H1 (cell line): ENCODE results near the gene PKIB. TPM values are rescaled to one million over a fixed set of nuclear protein-coding genes. Genes with fewer than 3 reads are reported as not detected.

Experiments
- CTCF ChIA-PET: fragments of 300-600 bp; sonication (Branson Sonifier 250); formaldehyde crosslinking; loops from one replicate; lab custom pipeline; 2021; ENCODE audit not compliant: partially characterized antibody; lab: Charles Lee
- POLR2A ChIA-PET: fragments of 300-600 bp; sonication (Branson Sonifier 250); formaldehyde crosslinking; loops from one replicate; lab custom pipeline; 2021; ENCODE audit warnings: inconsistent platforms; ENCODE audit not compliant: partially characterized antibody; lab: Charles Lee
- DNase-seq, 2 experiments: peaks; one replicate each; pipeline versions ENCODE4 v3.0.0 to v3.0.0-alpha.2; 2010 to 2022; ENCODE audit warnings: low spot score in 2 of 2, low read depth in 1 of 2, mixed read lengths in 1 of 2
- FAIRE-seq: peaks from 2 replicates; lab custom pipeline; 2011; peaks lifted over from hg19 to GRCh38; lab: Jason Lieb, UNC
- H2AFZ ChIP-seq: 2 replicates; pipeline ENCODE4 v1.8.1; 2012; ENCODE audit warnings: low read length, inconsistent platforms
- H2AK5ac ChIP-seq: 2 replicates; pipeline ENCODE4 v1.6.1; 2013; ENCODE audit warnings: low read depth, low read length
- H2BK120ac ChIP-seq: replicated peaks from 2 replicates; pipeline ENCODE3; 2013; ENCODE audit warnings: low read depth, low read length, inconsistent platforms
- H2BK12ac ChIP-seq: 2 replicates; pipeline ENCODE4 v1.6.1; 2013; ENCODE audit warnings: low read depth, low read length
- H2BK15ac ChIP-seq: 2 replicates; pipeline ENCODE4 v1.6.1; 2013; ENCODE audit warnings: low read length
- H2BK20ac ChIP-seq: 2 replicates; pipeline ENCODE4 v1.6.1; 2013; ENCODE audit warnings: low read length
- H2BK5ac ChIP-seq: 2 replicates; pipeline ENCODE4 v1.6.1; 2013; ENCODE audit warnings: low read depth, low read length
- H3K14ac ChIP-seq: 2 replicates; pipeline ENCODE4 v1.6.1; 2013; ENCODE audit warnings: inconsistent platforms; ENCODE audit not compliant: insufficient read length
- H3K18ac ChIP-seq: 2 replicates; pipeline ENCODE4 v1.6.1; 2013; ENCODE audit warnings: low read length; ENCODE audit errors: extremely low read depth
- H3K23ac ChIP-seq: 2 replicates; pipeline ENCODE4 v1.6.1; 2013; ENCODE audit warnings: inconsistent platforms; ENCODE audit not compliant: insufficient read length
- H3K23me2 ChIP-seq: 2 replicates; pipeline ENCODE4 v1.6.1; 2013; ENCODE audit warnings: low read depth, low read length
- H3K27ac ChIP-seq: 2 replicates; pipeline ENCODE4 v1.6.1; 2011; ENCODE audit warnings: low read depth, low read length, inconsistent platforms
- H3K27me3 ChIP-seq, 4 experiments: replicated peaks in 1 of 4; 1 replicate in 1 of 4; 2 replicates in 3 of 4; pipeline versions ENCODE4 v1.6.1 to v1.8.1; 2011 to 2013; ENCODE audit warnings: low read length in 3 of 4, mild to moderate bottlenecking in 3 of 4, inconsistent platforms in 2 of 4, mixed read lengths in 2 of 4, moderate library complexity in 1 of 4; ENCODE audit not compliant: control insufficient read depth in 3 of 4, insufficient read depth in 3 of 4; ENCODE audit errors: extremely low read depth in 1 of 4
- H3K36me3 ChIP-seq, 4 experiments: 2 replicates each; pipeline versions ENCODE4 v1.6.1 to v1.8.1; 2011 to 2013; ENCODE audit warnings: mild to moderate bottlenecking in 4 of 4, low read length in 3 of 4, moderate library complexity in 2 of 4, control low read depth in 1 of 4, inconsistent platforms in 1 of 4; ENCODE audit not compliant: insufficient read depth in 4 of 4, control insufficient read depth in 2 of 4
- H3K4ac ChIP-seq: replicated peaks from 2 replicates; pipeline ENCODE3; 2013; ENCODE audit warnings: low read length, low read depth, mixed read lengths, inconsistent platforms; ENCODE audit not compliant: insufficient read length
- H3K4me1 ChIP-seq, 4 experiments: replicated peaks in 1 of 4; 1 replicate in 1 of 4; 2 replicates in 3 of 4; pipeline versions ENCODE4 v1.6.1 to v1.8.1; 2011 to 2013; ENCODE audit warnings: low read length in 3 of 4, inconsistent platforms in 2 of 4, mixed read lengths in 1 of 4; ENCODE audit not compliant: insufficient read depth in 4 of 4, control insufficient read depth in 3 of 4
- H3K4me2 ChIP-seq, 2 experiments: 2 replicates each; pipeline versions ENCODE4 v1.6.1 to v1.8.1; 2011 to 2013; ENCODE audit warnings: low read depth in 2 of 2, low read length in 2 of 2, control low read depth in 1 of 2, inconsistent platforms in 1 of 2, mild to moderate bottlenecking in 1 of 2; ENCODE audit not compliant: insufficient read depth in 1 of 2
- H3K4me3 ChIP-seq, 4 experiments: fragments of 200-600, 300-600 bp in 1 of 4; sonication (generic), shearing (Covaris generic), sonication (Bioruptor Twin) in 1 of 4; 2 replicates each; pipeline versions ENCODE4 v1.5.1 to v1.8.1; 2011 to 2016; ENCODE audit warnings: low read length in 4 of 4, low read depth in 3 of 4, control low read depth in 2 of 4, inconsistent platforms in 2 of 4, mild to moderate bottlenecking in 2 of 4, mixed read lengths in 1 of 4, moderate library complexity in 1 of 4; ENCODE audit not compliant: insufficient read depth in 2 of 4; ENCODE audit errors: extremely low read depth in 1 of 4
- H3K56ac ChIP-seq: replicated peaks from 2 replicates; pipeline ENCODE3; 2013; ENCODE audit warnings: low read depth, mild to moderate bottlenecking, mixed read lengths, low read length, inconsistent platforms; ENCODE audit not compliant: insufficient read length
- H3K79me1 ChIP-seq: 2 replicates; pipeline ENCODE4 v1.6.1; 2013; ENCODE audit warnings: low read depth, low read length, control low read depth
- H3K79me2 ChIP-seq, 2 experiments: 2 replicates each; pipeline versions ENCODE4 v1.6.1 to v1.8.1; 2012 to 2013; ENCODE audit warnings: low read length in 2 of 2, mild to moderate bottlenecking in 2 of 2, inconsistent platforms in 1 of 2; ENCODE audit not compliant: insufficient read depth in 2 of 2, control insufficient read depth in 1 of 2
- H3K9ac ChIP-seq, 4 experiments: replicated peaks in 1 of 4; 1 replicate in 1 of 4; 2 replicates in 3 of 4; pipeline versions ENCODE4 v1.6.1 to v1.8.1; 2011 to 2013; ENCODE audit warnings: low read depth in 3 of 4, low read length in 3 of 4, control low read depth in 2 of 4, mild to moderate bottlenecking in 2 of 4, moderate library complexity in 2 of 4, inconsistent platforms in 1 of 4; ENCODE audit errors: extremely low read depth in 1 of 4
- H3K9me3 ChIP-seq, 2 experiments: 2 replicates each; pipeline versions ENCODE4 v1.6.1 to v1.8.1; 2012 to 2013; ENCODE audit warnings: mild to moderate bottlenecking in 2 of 2, moderate library complexity in 2 of 2, control low read depth in 1 of 2, inconsistent platforms in 1 of 2, low read depth in 1 of 2, low read length in 1 of 2, mixed read lengths in 1 of 2; ENCODE audit not compliant: insufficient read depth in 2 of 2
- H4K20me1 ChIP-seq, 2 experiments: replicated peaks in 1 of 2; 2 replicates each; pipeline versions ENCODE3 to v1.8.1; 2011 to 2013; ENCODE audit warnings: inconsistent platforms in 2 of 2, low read length in 2 of 2, mild to moderate bottlenecking in 1 of 2; ENCODE audit not compliant: insufficient read depth in 2 of 2, control insufficient read depth in 1 of 2
- H4K5ac ChIP-seq: 2 replicates; pipeline ENCODE4 v1.6.1; 2013; ENCODE audit warnings: low read length, low read depth, mixed read lengths, inconsistent platforms; ENCODE audit not compliant: insufficient read length
- H4K8ac ChIP-seq: 2 replicates; pipeline ENCODE4 v1.8.0; 2013; ENCODE audit warnings: mild to moderate bottlenecking, moderate library complexity, low read length, inconsistent platforms; ENCODE audit not compliant: insufficient read depth; ENCODE audit errors: extremely low read depth
- H4K91ac ChIP-seq: replicated peaks from 2 replicates; pipeline ENCODE3; 2013; ENCODE audit warnings: low read length, mixed read lengths, inconsistent platforms; ENCODE audit not compliant: insufficient read length
- BACH1 ChIP-seq: IDR thresholded peaks from 2 replicates; pipeline ENCODE4 v1.6.1; 2012; ENCODE audit warnings: low read length, improper control_type of control experiment
- HDAC6 ChIP-seq: IDR thresholded peaks from one replicate; pipeline ENCODE4 v1.7.1; 2012; ENCODE audit warnings: low read depth, mild to moderate bottlenecking, inconsistent platforms, low read length, moderate library complexity
- PHF8 ChIP-seq: fragments of 200-600 bp; sonication (generic); conservative IDR thresholded peaks from 2 replicates; pipeline ENCODE4 v1.7.1; 2012; ENCODE audit warnings: low read depth, mild to moderate bottlenecking, inconsistent platforms, low read length, moderate library complexity
- POLR2AphosphoS5 ChIP-seq: IDR thresholded peaks from 2 replicates; pipeline ENCODE4 v1.6.1; 2011; ENCODE audit warnings: low read depth, low read length
- POU5F1 ChIP-seq: IDR thresholded peaks from 2 replicates; pipeline ENCODE4 v1.6.1; 2011; ENCODE audit warnings: low read depth, mild to moderate bottlenecking, low read length, moderate library complexity
- SIX5 ChIP-seq: IDR thresholded peaks from 2 replicates; pipeline ENCODE4 v1.6.1; 2011; ENCODE audit warnings: mild to moderate bottlenecking, low read depth, low read length
- SP4 ChIP-seq: IDR thresholded peaks from 2 replicates; pipeline ENCODE4 v1.6.1; 2012; ENCODE audit warnings: low read length, inconsistent platforms
- TAF7 ChIP-seq: optimal IDR thresholded peaks from 2 replicates; pipeline ENCODE3; 2011; ENCODE audit warnings: low read depth, mild to moderate bottlenecking, inconsistent platforms, low read length, moderate library complexity, borderline replicate concordance
- ZNF274 ChIP-seq: IDR thresholded peaks from 2 replicates; pipeline ENCODE4 v1.7.0; 2012; ENCODE audit warnings: low read length, borderline replicate concordance; ENCODE audit errors: extremely low read depth
- WGBS, 2 experiments: shearing (Covaris generic) in 1 of 2; methylation state at CpG; one replicate each; pipeline versions ENCODE4 v1.1.6 to v1.1.7; 2013 to 2015; ENCODE audit warnings: low lambda C conversion rate in 2 of 2, mixed read lengths in 2 of 2, inconsistent platforms in 1 of 2, low coverage in 1 of 2, missing lambda C conversion rate in 1 of 2; ENCODE audit not compliant: insufficient replicate concordance in 2 of 2, insufficient coverage in 1 of 2, insufficient read length in 1 of 2; ENCODE audit errors: extremely low coverage in 1 of 2, missing lambda C conversion rate in 1 of 2; 5-methylcytosine and 5-hydroxymethylcytosine counted together
- polyA plus RNA-seq, 7 experiments: library from polyadenylated mRNA; depleted of rRNA in 3 of 7; stranded (reverse) in 5 of 7; unstranded in 2 of 7; fragments of >200 nt in 5 of 7; fragments of 200-250 nt in 2 of 7; gene quantifications; 1 replicate in 5 of 7; 2 replicates in 1 of 7; 4 replicates in 1 of 7; pipeline versions ENCODE4 v1.2.1 to v1.2.3, GENCODE V29; 2011 to 2013; ENCODE audit warnings: missing spikeins in 2 of 7, mixed read lengths in 2 of 7
- total RNA-seq: library from RNA; stranded (reverse); fragmentation: NEBNext Ultra II Directional; extraction: Animal tissue kit (Norgen Biotek cat#: 25700); gene quantifications from 2 replicates; pipeline ENCODE4 v1.2.1, GENCODE V29; 2021
- TF ChIP-seq, protein P1 (sequence below): IDR thresholded peaks from 2 replicates; pipeline ENCODE4 v1.6.1; 2011; ENCODE audit warnings: low read length, improper control_type of control experiment

The PKIB gene
- total and polyA plus RNA-seq, 2 of the 8 experiments (the other 6 are each of a cell fraction or from before 2014, with no cell fraction given) = 13.5 to 73.3 TPM

GRCh38 chr6:122727244-122727643 lies 117.0 kb downstream of the PKIB start:
- FAIRE-seq = no peak
- CTCF ChIA-PET = interaction anchor here (0.6 to 9.4 kb wide), 33 partner anchors 11 to 331 kb away, joined by 3 to 179 read pairs (median 4); partner anchors contain the start of gene PKIB
- Histone ChIP-seq H3K79me2 (no peaks in the 10 kb centered on the region), H3K36me3 (peaks cover 0 to 6% (median 0%) of the 10 kb centered on the region in 4 experiments; a peak in 1 of 8 replicates), H2BK15ac (no peak overlapping the region), H3K79me1 (no peaks in the 10 kb centered on the region), H3K4me2 (no peak overlapping the region), H4K5ac (no peak overlapping the region), H2BK120ac (no peak overlapping the region), H3K23me2 (no peaks in the 10 kb centered on the region; the same call in 1 of the 2 replicates), H3K9me3 (no peaks in the 10 kb centered on the region), H3K56ac (no peak overlapping the region), H2BK20ac (no peak overlapping the region), H2BK12ac (no peak overlapping the region), H3K27ac (no peak overlapping the region), H4K8ac (no peak overlapping the region), H2AFZ (no peak overlapping the region), H4K20me1 (no peaks in the 10 kb centered on the region), H3K4me1 (peaks cover 0 to 3% (median 2%) of the 10 kb centered on the region in 4 experiments; a peak in 2 of 7 replicates), H3K4me3 (no peak overlapping the region), H3K23ac (no peak overlapping the region), H2AK5ac (no peak overlapping the region), H4K91ac (no peak overlapping the region), H2BK5ac (no peak overlapping the region), H3K27me3 (no peaks in the 10 kb centered on the region)
- 85% methylated on average over 1 of the region's 1 CpG; no CpG with 5 or more reads in 1 of the 2 experiments for WGBS, 2 experiments
- POLR2A ChIA-PET = no interaction called here
- TF ChIP-seq SIX5 = no peak
- TF ChIP-seq TAF7 = no peak
- no peak for TF ChIP-seq HDAC6
- TF ChIP-seq, protein P1, sequence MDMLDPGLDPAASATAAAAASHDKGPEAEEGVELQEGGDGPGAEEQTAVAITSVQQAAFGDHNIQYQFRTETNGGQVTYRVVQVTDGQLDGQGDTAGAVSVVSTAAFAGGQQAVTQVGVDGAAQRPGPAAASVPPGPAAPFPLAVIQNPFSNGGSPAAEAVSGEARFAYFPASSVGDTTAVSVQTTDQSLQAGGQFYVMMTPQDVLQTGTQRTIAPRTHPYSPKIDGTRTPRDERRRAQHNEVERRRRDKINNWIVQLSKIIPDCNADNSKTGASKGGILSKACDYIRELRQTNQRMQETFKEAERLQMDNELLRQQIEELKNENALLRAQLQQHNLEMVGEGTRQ = no peak
- no peak for TF ChIP-seq POU5F1
- no peak for TF ChIP-seq SP4
- no peak for TF ChIP-seq BACH1
- no peak for TF ChIP-seq PHF8
- TF ChIP-seq POLR2AphosphoS5 = no peak
- no peak for TF ChIP-seq ZNF274
- TF ChIP-seq, all 59 proteins: peak for 0
- Histone ChIP-seq H3K18ac (no peak overlapping the region), H3K4ac (no peak overlapping the region), H3K14ac (no peak overlapping the region), H3K9ac (no peak overlapping the region)
- no peak for DNase-seq
